Right lobe of liver (tissue), 4 donors: ENCODE data around the gene SFXN3.

Source experiments
- POLR2A ChIP-seq: fragments of 450-650 bp; IDR thresholded peaks from one replicate; pipeline ENCODE4 v1.6.1; 2017; ENCODE audit warnings: antibody characterized with exemption, mild to moderate bottlenecking
- TF ChIP-seq, protein P1 (sequence below), 4 donors: fragments of 200-600 bp in 3 of 4; fragments of 450-650 bp in 1 of 4; IDR thresholded peaks; one replicate each; pipeline versions ENCODE4 v1.5.1 to v1.8.0; 2016 to 2022; ENCODE audit warnings: antibody characterized with exemption in 4 of 4, mild to moderate bottlenecking in 2 of 4
- donor health status: DM: no; HTN: no; CAD: no.
- donor health status: DM: no; HTN: no; CAD: no.
- donor health status: DM: no; HTN: yes; CAD: no.

DNA sequence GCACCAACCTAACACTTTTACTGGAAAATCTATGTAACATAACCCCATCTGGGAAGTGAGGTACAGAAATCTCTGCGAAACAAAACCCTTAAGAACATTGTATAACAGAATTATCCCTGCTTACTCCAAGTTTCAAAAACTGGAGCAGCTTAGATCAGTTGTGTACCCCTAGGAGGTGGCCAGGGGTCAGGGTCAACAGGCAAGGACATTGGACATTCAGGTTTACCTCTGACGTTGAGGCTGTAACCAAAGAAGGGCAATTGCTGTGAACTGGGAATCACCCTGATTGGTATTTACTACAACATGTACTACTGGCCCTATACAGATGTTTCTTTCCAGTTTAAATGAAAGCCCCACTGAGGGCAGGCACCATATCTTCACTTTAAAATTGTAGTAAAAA lies 13.1 kb downstream of the SFXN3 start:
- TF ChIP-seq, protein P1, sequence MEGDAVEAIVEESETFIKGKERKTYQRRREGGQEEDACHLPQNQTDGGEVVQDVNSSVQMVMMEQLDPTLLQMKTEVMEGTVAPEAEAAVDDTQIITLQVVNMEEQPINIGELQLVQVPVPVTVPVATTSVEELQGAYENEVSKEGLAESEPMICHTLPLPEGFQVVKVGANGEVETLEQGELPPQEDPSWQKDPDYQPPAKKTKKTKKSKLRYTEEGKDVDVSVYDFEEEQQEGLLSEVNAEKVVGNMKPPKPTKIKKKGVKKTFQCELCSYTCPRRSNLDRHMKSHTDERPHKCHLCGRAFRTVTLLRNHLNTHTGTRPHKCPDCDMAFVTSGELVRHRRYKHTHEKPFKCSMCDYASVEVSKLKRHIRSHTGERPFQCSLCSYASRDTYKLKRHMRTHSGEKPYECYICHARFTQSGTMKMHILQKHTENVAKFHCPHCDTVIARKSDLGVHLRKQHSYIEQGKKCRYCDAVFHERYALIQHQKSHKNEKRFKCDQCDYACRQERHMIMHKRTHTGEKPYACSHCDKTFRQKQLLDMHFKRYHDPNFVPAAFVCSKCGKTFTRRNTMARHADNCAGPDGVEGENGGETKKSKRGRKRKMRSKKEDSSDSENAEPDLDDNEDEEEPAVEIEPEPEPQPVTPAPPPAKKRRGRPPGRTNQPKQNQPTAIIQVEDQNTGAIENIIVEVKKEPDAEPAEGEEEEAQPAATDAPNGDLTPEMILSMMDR (IDR thresholded peaks at IDR 0.05): no peak
- TF ChIP-seq POLR2A: no peak
